ENCODE results near the gene ATOH8. TPM values are rescaled to one million over a fixed set of nuclear protein-coding genes. Genes with fewer than 3 reads are reported as not detected.
A peak's percentile ranks its signal among the peaks of the same experiment; 100 is the strongest.

The ATOH8 gene
- total and polyA plus RNA-seq, 11 donors, result 11.8 to 103 (median 19.0) TPM

- 63 to 73% (median 67%) methylated on average over 2 of the region's 2 CpGs for WGBS, 4 donors
- intact Hi-C loops (cut with DNase I), result loop anchor here in 6 of 10 donors (2.0 to 10.0 kb wide), 4 partner anchors 72 to 359 kb away; no protein-coding TSS in a partner anchor
- Histone ChIP-seq H3K4me3 (no peak overlapping the region), H3K27me3 (no peaks in the 10 kb centered on the region), H3K4me1 (peaks cover 0 to 53% (median 24%) of the 10 kb centered on the region in 12 donors), H3K27ac (no peak overlapping the region), H3K9me3 (no peaks in the 10 kb centered on the region), H3K36me3 (no peaks in the 10 kb centered on the region)
- no peak for ATAC-seq
- TF ChIP-seq CTCF (IDR thresholded peaks at IDR 0.05) (no peak), POLR2A (IDR thresholded peaks at IDR 0.05) (no peak)
- no peak for DNase-seq
Observed at GRCh38 chr2:85725451-85725850, 28.3 kb upstream of the ATOH8 start.

- Histone ChIP-seq H3K36me3 (no peaks in the 10 kb centered on the region), H3K4me3 (no peak overlapping the region), H3K4me1 (peaks cover 0 to 51% (median 24%) of the 10 kb centered on the region in 12 donors), H3K27ac (peak overlapping the region in 8 of 12 donors; percentile 15 to 71 (median 46)), H3K27me3 (no peaks in the 10 kb centered on the region), H3K9me3 (no peaks in the 10 kb centered on the region)
- WGBS, 4 donors, result 70 to 79% (median 72%) methylated on average over 10 of the region's 10 CpGs
- DNase-seq, result peak in 1 of 5 donors; percentile 46
- ATAC-seq, result peak in 1 of 4 donors; percentile 21
- intact Hi-C loops (cut with DNase I), result loop anchor here (1.0 to 10.0 kb wide), 11 partner anchors 23 to 357 kb away; no protein-coding TSS in a partner anchor
- TF ChIP-seq POLR2A (IDR thresholded peaks at IDR 0.05), result no peak
- no peak for TF ChIP-seq CTCF (IDR thresholded peaks at IDR 0.05)
Observed at GRCh38 chr2:85727798-85728197, 26.0 kb upstream of the ATOH8 start.

- WGBS, 4 donors, result 58 to 71% (median 62%) methylated on average over 5 of the region's 5 CpGs
- no peaks in the 10 kb centered on the region for H3K27me3 ChIP-seq
- intact Hi-C loops (cut with DNase I), result loop anchor here (1.0 to 10.0 kb wide), 11 partner anchors 22 to 356 kb away; no protein-coding TSS in a partner anchor
- no peaks in the 10 kb centered on the region for H3K9me3 ChIP-seq
- H3K36me3 ChIP-seq, result no peaks in the 10 kb centered on the region
- no peak for TF ChIP-seq CTCF (IDR thresholded peaks at IDR 0.05)
- TF ChIP-seq POLR2A (IDR thresholded peaks at IDR 0.05), result no peak
- H3K4me3 ChIP-seq, result no peak overlapping the region
- H3K4me1 ChIP-seq, result peaks cover 0 to 46% (median 24%) of the 10 kb centered on the region in 12 donors
- peak overlapping the region in 9 of 12 donors; percentile 15 to 71 (median 52) for H3K27ac ChIP-seq
- no peak for DNase-seq
- peak in 1 of 4 donors; percentile 27 for ATAC-seq
Observed at GRCh38 chr2:85728342-85728741, 25.4 kb upstream of the ATOH8 start.

GRCh38 chr2:85728883-85729824, 24.6 kb upstream of the ATOH8 start:
- peak; percentile 89 to 95 (median 90) for DNase-seq
- intact Hi-C loops (cut with DNase I), result loop anchor here (1.0 to 10.0 kb wide), 12 partner anchors 21 to 356 kb away; no protein-coding TSS in a partner anchor
- H3K36me3 ChIP-seq, result no peaks in the 10 kb centered on the region
- H3K9me3 ChIP-seq, result no peaks in the 10 kb centered on the region
- H3K4me1 ChIP-seq, result peaks cover 0 to 47% (median 32%) of the 10 kb centered on the region in 12 donors
- H3K4me3 ChIP-seq, result no peak overlapping the region
- WGBS, 4 donors, result 38 to 60% (median 38%) methylated on average over 16 to 26 of the region's 26 CpGs
- peak; percentile 89 to 95 (median 94) for ATAC-seq
- H3K27ac ChIP-seq, result peak overlapping the region in 9 of 12 donors; percentile 15 to 71 (median 52)
- TF ChIP-seq CTCF (IDR thresholded peaks at IDR 0.05) (peak; percentile 90 to 99 (median 98)), POLR2A (IDR thresholded peaks at IDR 0.05) (no peak)
- H3K27me3 ChIP-seq, result no peaks in the 10 kb centered on the region

Data from heart left ventricle (tissue), 16 donors.